HEK293 (cell line): ENCODE data around the gene ILK.

Experiments used
- CTCF ChIA-PET: fragments of 350-600 bp; formaldehyde crosslinking; extraction: SDS; loops from one replicate; lab custom pipeline; 2021; ENCODE audit warnings: antibody characterized with exemption; lab: Yijun Ruan, JAX
- POLR2A ChIA-PET: fragments of 300-600 bp; formaldehyde crosslinking; extraction: SDS; loops from one replicate; lab custom pipeline; 2020; ENCODE audit warnings: antibody characterized with exemption, inconsistent platforms; lab: Yijun Ruan, JAX
- H3K27ac ChIP-seq: fragments of 200-500 bp; sonication (Bioruptor generic); 2 replicates; pipeline ENCODE4 v1.5.1; 2014; ENCODE audit warnings: low read depth, low read length, control low read depth, inconsistent platforms; ENCODE audit errors: extremely low read depth
- H3K36me3 ChIP-seq, 2 experiments: fragments of 200-500 bp in 1 of 2; sonication (Bioruptor generic) in 1 of 2; 1 replicate in 1 of 2; 2 replicates in 1 of 2; pipeline ENCODE4 v1.5.1; 2014 to 2017; ENCODE audit warnings: inconsistent platforms in 2 of 2, low read length in 2 of 2; ENCODE audit not compliant: control insufficient read depth in 2 of 2, insufficient read depth in 1 of 2
- H3K4me1 ChIP-seq: fragments of 200-500 bp; sonication (Bioruptor generic); 2 replicates; pipeline ENCODE4 v1.5.1; 2014; ENCODE audit warnings: mild to moderate bottlenecking, low read length, inconsistent platforms; ENCODE audit not compliant: control insufficient read depth, insufficient read depth
- H3K4me3 ChIP-seq: 2 replicates; pipeline ENCODE4 v1.5.1; 2011; ENCODE audit warnings: low read depth, mild to moderate bottlenecking, control low read depth, low read length, moderate library complexity
- H3K9me3 ChIP-seq: fragments of 200-500 bp; sonication (Bioruptor generic); 2 replicates; pipeline ENCODE4 v1.5.1; 2014; ENCODE audit warnings: low read depth, low read length, inconsistent platforms; ENCODE audit not compliant: control insufficient read depth, insufficient read depth
- BCL11B ChIP-seq: fragments of 450-650 bp; formaldehyde crosslinking; IDR thresholded peaks from 2 replicates; pipeline ENCODE4 v1.5.1; 2016; ENCODE audit warnings: low read depth, missing biosample characterization, missing genetic modification characterization
- EGR2 ChIP-seq: fragments of 450-650 bp; formaldehyde crosslinking; IDR thresholded peaks from 2 replicates; pipeline ENCODE4 v1.5.1; 2016; ENCODE audit warnings: low read depth, missing biosample characterization, missing genetic modification characterization
- GLI2 ChIP-seq: fragments of 450-650 bp; formaldehyde crosslinking; IDR thresholded peaks from 2 replicates; pipeline ENCODE4; 2017; ENCODE audit warnings: missing biosample characterization, missing genetic modification characterization, low read depth, borderline replicate concordance
- GLIS1 ChIP-seq: fragments of 450-650 bp; formaldehyde crosslinking; IDR thresholded peaks from 2 replicates; pipeline ENCODE4 v1.5.1; 2016; ENCODE audit warnings: missing biosample characterization, missing genetic modification characterization
- RBAK ChIP-seq: fragments of 450-650 bp; formaldehyde crosslinking; IDR thresholded peaks from 2 replicates; pipeline ENCODE4 v1.5.1; 2016; ENCODE audit warnings: missing biosample characterization, missing genetic modification characterization
- SP7 ChIP-seq: fragments of 450-650 bp; formaldehyde crosslinking; IDR thresholded peaks from 2 replicates; pipeline ENCODE4 v1.5.1; 2016; ENCODE audit warnings: missing biosample characterization, missing genetic modification characterization
- ZBTB21 ChIP-seq: fragments of 450-650 bp; formaldehyde crosslinking; IDR thresholded peaks from 2 replicates; pipeline ENCODE4 v1.5.1; 2017; ENCODE audit warnings: missing biosample characterization, missing genetic modification characterization
- ZBTB44 ChIP-seq: fragments of 450-650 bp; IDR thresholded peaks from 2 replicates; pipeline ENCODE4 v1.5.1; 2018; ENCODE audit warnings: missing biosample characterization, mild to moderate bottlenecking, missing genetic modification characterization
- ZBTB48 ChIP-seq: fragments of 450-650 bp; formaldehyde crosslinking; IDR thresholded peaks from 2 replicates; pipeline ENCODE4 v1.5.1; 2016; ENCODE audit warnings: missing biosample characterization, missing genetic modification characterization
- ZBTB6 ChIP-seq: fragments of 450-650 bp; formaldehyde crosslinking; IDR thresholded peaks from 2 replicates; pipeline ENCODE4 v1.5.1; 2017; ENCODE audit warnings: missing biosample characterization, missing genetic modification characterization
- ZFP3 ChIP-seq: fragments of 450-650 bp; formaldehyde crosslinking; IDR thresholded peaks from 2 replicates; pipeline ENCODE4 v1.5.1; 2016; ENCODE audit warnings: low read depth, missing biosample characterization, missing genetic modification characterization
- ZIC2 ChIP-seq: fragments of 450-650 bp; formaldehyde crosslinking; IDR thresholded peaks from 2 replicates; pipeline ENCODE4 v1.5.1; 2016; ENCODE audit warnings: missing biosample characterization, missing genetic modification characterization
- ZNF140 ChIP-seq: fragments of 450-650 bp; formaldehyde crosslinking; IDR thresholded peaks from 2 replicates; pipeline ENCODE4 v1.5.1; 2016; ENCODE audit warnings: missing biosample characterization, missing genetic modification characterization
- ZNF155 ChIP-seq: fragments of 450-650 bp; formaldehyde crosslinking; IDR thresholded peaks from 2 replicates; pipeline ENCODE4 v1.5.1; 2016; ENCODE audit warnings: missing biosample characterization, missing genetic modification characterization
- ZNF169 ChIP-seq: fragments of 450-650 bp; formaldehyde crosslinking; IDR thresholded peaks from 2 replicates; pipeline ENCODE4 v1.5.1; 2016; ENCODE audit warnings: missing biosample characterization, missing genetic modification characterization
- ZNF175 ChIP-seq: fragments of 450-650 bp; formaldehyde crosslinking; IDR thresholded peaks from 2 replicates; pipeline ENCODE4 v1.5.1; 2016; ENCODE audit warnings: missing biosample characterization, missing genetic modification characterization
- ZNF19 ChIP-seq: fragments of 450-650 bp; formaldehyde crosslinking; IDR thresholded peaks from 2 replicates; pipeline ENCODE4; 2016; ENCODE audit warnings: missing biosample characterization, missing genetic modification characterization, low read depth
- ZNF214 ChIP-seq: fragments of 450-650 bp; formaldehyde crosslinking; IDR thresholded peaks from 2 replicates; pipeline ENCODE4 v1.5.1; 2017; ENCODE audit warnings: missing biosample characterization, mild to moderate bottlenecking, missing genetic modification characterization, borderline replicate concordance
- ZNF221 ChIP-seq: fragments of 450-650 bp; formaldehyde crosslinking; IDR thresholded peaks from 2 replicates; pipeline ENCODE4 v1.5.1; 2017; ENCODE audit warnings: missing biosample characterization, missing genetic modification characterization, borderline replicate concordance
- ZNF404 ChIP-seq: fragments of 450-650 bp; formaldehyde crosslinking; IDR thresholded peaks from 2 replicates; pipeline ENCODE4 v1.5.1; 2017; ENCODE audit warnings: missing biosample characterization, missing genetic modification characterization
- ZNF423 ChIP-seq: fragments of 450-650 bp; formaldehyde crosslinking; IDR thresholded peaks from 2 replicates; pipeline ENCODE4 v1.5.1; 2016; ENCODE audit warnings: missing biosample characterization, missing genetic modification characterization
- ZNF426 ChIP-seq: fragments of 450-650 bp; formaldehyde crosslinking; IDR thresholded peaks from 2 replicates; pipeline ENCODE4 v1.5.1; 2017; ENCODE audit warnings: missing biosample characterization, missing genetic modification characterization, mild to moderate bottlenecking, inconsistent platforms, moderate library complexity
- ZNF544 ChIP-seq: fragments of 450-650 bp; formaldehyde crosslinking; IDR thresholded peaks from 2 replicates; pipeline ENCODE4 v1.5.0; 2017; ENCODE audit warnings: missing biosample characterization, missing genetic modification characterization
- ZNF571 ChIP-seq: fragments of 450-650 bp; formaldehyde crosslinking; IDR thresholded peaks from 2 replicates; pipeline ENCODE4 v1.5.0; 2017; ENCODE audit warnings: missing biosample characterization, missing genetic modification characterization
- ZNF585B ChIP-seq: fragments of 450-650 bp; formaldehyde crosslinking; IDR thresholded peaks from 2 replicates; pipeline ENCODE4 v1.5.1; 2016; ENCODE audit warnings: missing biosample characterization, missing genetic modification characterization
- ZNF610 ChIP-seq: fragments of 450-650 bp; formaldehyde crosslinking; IDR thresholded peaks from 2 replicates; pipeline ENCODE4 v1.5.1; 2016; ENCODE audit warnings: missing biosample characterization, missing genetic modification characterization, borderline replicate concordance
- ZNF621 ChIP-seq: fragments of 450-650 bp; formaldehyde crosslinking; IDR thresholded peaks from 2 replicates; pipeline ENCODE4 v1.5.1; 2017; ENCODE audit warnings: missing biosample characterization, missing genetic modification characterization
- ZNF654 ChIP-seq: fragments of 450-650 bp; formaldehyde crosslinking; IDR thresholded peaks from 2 replicates; pipeline ENCODE4 v1.5.1; 2016; ENCODE audit warnings: low read depth, missing biosample characterization, missing genetic modification characterization
- ZNF660 ChIP-seq: fragments of 450-650 bp; IDR thresholded peaks from 2 replicates; pipeline ENCODE4 v1.5.1; 2018; ENCODE audit warnings: missing biosample characterization, mild to moderate bottlenecking, missing genetic modification characterization
- ZNF677 ChIP-seq: fragments of 450-650 bp; IDR thresholded peaks from 2 replicates; pipeline ENCODE4 v1.5.0; 2018; ENCODE audit warnings: missing biosample characterization, mild to moderate bottlenecking, missing genetic modification characterization, moderate library complexity
- ZSCAN16 ChIP-seq: fragments of 450-650 bp; formaldehyde crosslinking; IDR thresholded peaks from 2 replicates; pipeline ENCODE4 v1.5.1; 2016; ENCODE audit warnings: missing biosample characterization, missing genetic modification characterization
- ZSCAN23 ChIP-seq: fragments of 450-650 bp; formaldehyde crosslinking; IDR thresholded peaks from 2 replicates; pipeline ENCODE4 v1.5.1; 2016; ENCODE audit warnings: missing biosample characterization, missing genetic modification characterization
- ZXDB ChIP-seq: fragments of 450-650 bp; formaldehyde crosslinking; IDR thresholded peaks from 2 replicates; pipeline ENCODE4 v1.5.1; 2016; ENCODE audit warnings: missing biosample characterization, missing genetic modification characterization

Gene ILK

DNA sequence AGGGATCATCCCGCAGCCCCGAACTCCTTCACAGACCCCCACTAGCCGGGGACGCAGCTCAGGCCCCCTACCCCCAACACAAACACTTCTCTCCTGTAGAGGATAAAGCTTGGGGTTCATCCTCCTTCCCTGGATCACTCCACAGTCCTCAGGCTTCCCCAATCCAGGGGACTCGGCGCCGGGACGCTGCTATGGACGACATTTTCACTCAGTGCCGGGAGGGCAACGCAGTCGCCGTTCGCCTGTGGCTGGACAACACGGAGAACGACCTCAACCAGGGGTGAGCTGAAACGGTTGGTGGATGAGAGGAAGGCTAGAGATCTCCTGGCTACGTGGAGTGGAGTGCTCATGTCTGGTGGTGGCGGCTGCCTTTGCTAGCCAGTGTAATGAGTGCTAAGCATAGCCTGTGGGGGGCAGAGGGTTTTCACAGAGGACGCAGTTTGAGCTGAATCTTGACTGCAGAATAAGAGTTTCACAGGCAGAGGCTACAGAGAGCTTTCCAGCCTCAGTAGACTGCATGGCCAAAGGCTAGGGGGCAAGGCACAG lies 580 bp downstream of the ILK start (continued):
- TF ChIP-seq BCL11B (no peak), ZBTB48 (tag by site-specific recombination) (0 out of 2 replicates have a peak, but pooled peaks have one; percentile 66), GLI2 (tag by site-specific recombination) (no peak), ZNF585B (no peak), GLIS1 (peak; percentile 52)

DNA sequence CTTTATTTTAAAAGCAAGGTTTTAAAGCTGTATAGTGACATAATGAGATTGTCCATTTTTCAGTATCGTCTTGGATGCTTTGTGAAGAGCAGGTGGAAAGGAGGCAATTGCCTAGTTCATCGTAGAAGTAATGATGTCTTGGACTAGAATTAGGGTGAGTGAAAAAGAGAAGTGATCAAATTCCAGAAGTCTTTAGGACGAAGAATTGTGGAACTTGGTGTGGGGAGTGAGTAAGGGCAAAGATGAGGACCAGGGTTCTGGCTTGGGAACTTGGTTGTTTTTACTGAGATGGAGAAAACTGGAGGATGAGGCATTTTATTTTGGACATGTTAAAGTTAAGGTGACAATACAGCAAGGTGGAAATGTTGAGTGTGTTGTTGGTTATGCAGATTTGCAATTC lies 1.2 kb downstream of the ILK start:
- Histone ChIP-seq H3K4me3 (peak overlapping the region; percentile 92), H3K27ac (no peak overlapping the region; the same call in 1 of the 2 replicates), H3K4me1 (no peaks in the 10 kb centered on the region), H3K9me3 (no peaks in the 10 kb centered on the region), H3K36me3 (peaks cover 0 to 55% of the 10 kb centered on the region in 2 experiments; a peak in 1 of 3 replicates)
- ChIA-PET POLR2A (interaction anchor here (1.0 to 3.2 kb wide), 6 partner anchors 8 to 124 kb away, joined by 3 to 20 read pairs (median 8); partner anchors contain the start of genes ARFIP2, MRPL17, TAF10 and TIMM10B), CTCF (interaction anchor here (1.0 to 2.1 kb wide), 6 partner anchors 8 to 226 kb away, joined by 3 to 16 read pairs (median 5); partner anchors contain the start of genes MRPL17 and TPP1)
- TF ChIP-seq RBAK (tag by site-specific recombination) (no peak), ZNF621 (tag by site-specific recombination) (no peak), ZSCAN23 (tag by site-specific recombination) (no peak), ZBTB21 (tag by site-specific recombination) (no peak), ZNF677 (no peak), ZNF610 (tag by site-specific recombination) (no peak), ZNF214 (no peak), ZBTB48 (tag by site-specific recombination) (no peak), ZNF155 (tag by site-specific recombination) (no peak), ZNF19 (tag by site-specific recombination) (no peak), ZFP3 (no peak), EGR2 (tag by site-specific recombination) (no peak)
- TF ChIP-seq, all 188 proteins: peak for 0

DNA sequence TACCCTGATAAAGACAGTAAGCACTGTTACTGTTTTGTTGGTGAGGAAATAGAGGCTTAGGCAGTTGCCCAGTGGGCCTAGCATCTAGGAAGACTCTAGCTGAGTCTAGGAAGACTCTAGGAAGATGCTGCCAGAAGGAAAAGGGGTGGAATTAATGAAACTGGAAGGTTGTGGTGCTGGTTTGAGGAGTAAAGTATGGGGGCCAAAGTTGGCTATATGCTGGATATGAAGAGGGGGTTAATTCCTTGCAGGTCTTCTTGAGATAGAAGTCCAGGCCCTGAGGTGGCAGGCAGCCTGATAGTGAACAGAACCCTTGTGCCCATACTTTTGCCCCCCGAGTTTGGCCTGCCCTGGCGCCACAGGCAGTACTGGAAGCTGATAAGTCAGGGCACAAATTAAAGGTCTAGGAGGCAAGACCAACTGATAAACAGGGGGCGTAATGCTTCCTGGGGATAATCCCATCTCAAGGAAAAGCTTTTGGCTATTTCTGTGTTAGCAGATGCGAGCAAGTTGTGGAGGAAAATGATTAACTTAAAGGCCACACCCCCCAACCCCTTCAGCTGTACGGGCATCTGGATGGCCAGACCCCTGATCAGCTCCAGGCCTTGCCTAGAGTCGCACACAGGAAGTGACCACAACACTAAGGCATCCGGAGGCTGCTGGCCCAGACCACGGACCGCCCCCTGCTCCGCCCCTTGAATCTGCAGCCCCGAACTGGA lies 3.1 kb downstream of the ILK start:
- ChIA-PET CTCF (interaction anchor here (0.7 to 1.7 kb wide), 6 partner anchors 11 to 227 kb away, joined by 3 to 5 read pairs (median 4); partner anchors contain the start of gene MRPL17), POLR2A (interaction anchor here (0.7 to 1.5 kb wide), 7 partner anchors 12 to 125 kb away, joined by 3 to 12 read pairs (median 4); partner anchors contain the start of genes ARFIP2, MRPL17, TIMM10B and TPP1)
- Histone ChIP-seq H3K9me3 (no peaks in the 10 kb centered on the region), H3K36me3 (peaks cover 0 to 53% of the 10 kb centered on the region in 2 experiments; a peak in 1 of 3 replicates), H3K4me1 (no peaks in the 10 kb centered on the region), H3K27ac (peak overlapping the region; percentile 4; the same call in 1 of the 2 replicates), H3K4me3 (no peak overlapping the region)
- TF ChIP-seq ZNF175 (tag by site-specific recombination) (no peak), ZNF423 (tag by site-specific recombination) (no peak), ZNF140 (tag by site-specific recombination) (no peak), ZNF404 (tag by site-specific recombination) (no peak), ZIC2 (no peak), ZNF585B (no peak), ZNF544 (tag by site-specific recombination) (no peak), ZNF571 (tag by site-specific recombination) (no peak), ZSCAN16 (tag by site-specific recombination) (no peak), ZBTB6 (tag by site-specific recombination) (0 out of 2 replicates have a peak, but pooled peaks have one; percentile 42), ZNF654 (tag by site-specific recombination) (no peak), ZBTB44 (tag by site-specific recombination) (no peak), SP7 (peak; percentile 31; the same call in 1 of the 2 replicates), ZNF426 (tag by site-specific recombination) (no peak), ZNF169 (no peak), ZNF660 (tag by site-specific recombination) (no peak), ZNF221 (no peak), ZXDB (tag by site-specific recombination) (peak; percentile 69)
